Sigmoid colon (tissue), 7 donors: ENCODE data around the gene AFAP1. TPM values are rescaled to one million over a fixed set of nuclear protein-coding genes. Genes with fewer than 3 reads are reported as not detected.

Experiments
- DNase-seq: peaks from one replicate; pipeline ENCODE4 v3.0.0-alpha.2; 2019
- H3K27ac ChIP-seq, 4 donors: fragments of 200-600 bp; sonication (generic); one replicate each; pipeline ENCODE4 v1.5.1; 2016 to 2019; ENCODE audit warnings: mild to moderate bottlenecking in 1 of 4
- H3K27me3 ChIP-seq, 3 donors: fragments of 200-600 bp; sonication (generic); one replicate each; pipeline ENCODE4 v1.5.1; 2019; ENCODE audit warnings: mild to moderate bottlenecking in 1 of 3
- H3K36me3 ChIP-seq, 4 donors: fragments of 200-600 bp; sonication (generic); one replicate each; pipeline ENCODE4 v1.5.1; 2016 to 2019
- H3K4me1 ChIP-seq, 4 donors: fragments of 200-600 bp; sonication (generic); one replicate each; pipeline ENCODE4 v1.5.1; 2017 to 2019
- H3K4me3 ChIP-seq, 4 donors: fragments of 200-600 bp; sonication (generic); one replicate each; pipeline ENCODE4 v1.5.1; 2017 to 2019; ENCODE audit warnings: mild to moderate bottlenecking in 2 of 4, moderate library complexity in 1 of 4
- H3K9me3 ChIP-seq, 4 donors: fragments of 200-600 bp in 3 of 4; sonication (generic) in 3 of 4; one replicate each; pipeline versions ENCODE4 v1.5.1 to v1.6.1; 2013 to 2019
- CTCF ChIP-seq, 4 experiments: fragments of 450-650 bp in 3 of 4; fragments of 200-600 bp in 1 of 4; IDR thresholded peaks; one replicate each; pipeline ENCODE4 v1.5.1; 2016 to 2019; ENCODE audit warnings: antibody characterized with exemption in 4 of 4, mild to moderate bottlenecking in 3 of 4, moderate library complexity in 2 of 4
- EP300 ChIP-seq, 4 donors: sonication (generic); formaldehyde crosslinking; IDR thresholded peaks; one replicate each; pipeline ENCODE4 v1.6.1; 2017; ENCODE audit warnings: antibody characterized with exemption in 4 of 4
- POLR2A ChIP-seq, 2 donors: fragments of 450-650 bp; IDR thresholded peaks; one replicate each; pipeline ENCODE4 v1.6.1; 2016; ENCODE audit warnings: antibody characterized with exemption in 2 of 2, mild to moderate bottlenecking in 2 of 2, moderate library complexity in 2 of 2
- POLR2AphosphoS5 ChIP-seq, 4 donors: sonication (generic); formaldehyde crosslinking; IDR thresholded peaks; one replicate each; pipeline ENCODE4 v1.6.1; 2017; ENCODE audit warnings: antibody characterized with exemption in 4 of 4
- WGBS, 2 donors: extraction: QIAGEN DNeasy Blood & Tissue Kit; methylation state at CpG; one replicate each; pipeline ENCODE4 v1.1.7; 2013; 5-methylcytosine and 5-hydroxymethylcytosine counted together
- intact Hi-C: fragments of 100-400 bp; cut with DNase I; formaldehyde crosslinking; loops from one replicate; pipeline ENCODE4 v1.15.1; 2023
- polyA plus RNA-seq, 3 donors: library from polyadenylated mRNA; stranded (reverse); fragments of 200-250 nt; gene quantifications; one replicate each; pipeline ENCODE4 v1.2.3, GENCODE V29; 2013
- total RNA-seq, 4 donors: library from RNA; depleted of rRNA; stranded (reverse); fragments of >200 nt; gene quantifications; one replicate each; pipeline ENCODE4 v1.1.0, GENCODE V29; 2016
- donor health status: healthy with polysubstance abuse.
- donor health status: Bipolar disorder and iron deficiency.
- donor health status: healthy.

The AFAP1 gene
- total and polyA plus RNA-seq, 7 donors: 7.6 to 51.3 (median 24.0) TPM

- Histone ChIP-seq H3K27ac (peak overlapping the region in 1 of 4 donors; percentile 10), H3K27me3 (no peaks in the 10 kb centered on the region), H3K4me1 (peaks cover 0 to 30% (median 24%) of the 10 kb centered on the region in 4 donors), H3K9me3 (no peaks in the 10 kb centered on the region), H3K4me3 (no peak overlapping the region), H3K36me3 (peaks cover 3 to 85% (median 31%) of the 10 kb centered on the region in 4 donors)
- DNase-seq: no peak
- 92 to 95% methylated on average over 5 of the region's 5 CpGs for WGBS, 2 donors
- intact Hi-C loops: loop anchor here (5.0 kb wide), 1 partner anchor 168 kb away; no protein-coding TSS in a partner anchor
- TF ChIP-seq POLR2A (IDR thresholded peaks at IDR 0.05): no peak
- no peak for TF ChIP-seq EP300 (IDR thresholded peaks at IDR 0.05)
- no peak for TF ChIP-seq POLR2AphosphoS5 (IDR thresholded peaks at IDR 0.05)
- TF ChIP-seq CTCF (IDR thresholded peaks at IDR 0.05): no peak
Measured at GRCh38 chr4:7764466-7764865, 175.2 kb downstream of the AFAP1 start.

DNA sequence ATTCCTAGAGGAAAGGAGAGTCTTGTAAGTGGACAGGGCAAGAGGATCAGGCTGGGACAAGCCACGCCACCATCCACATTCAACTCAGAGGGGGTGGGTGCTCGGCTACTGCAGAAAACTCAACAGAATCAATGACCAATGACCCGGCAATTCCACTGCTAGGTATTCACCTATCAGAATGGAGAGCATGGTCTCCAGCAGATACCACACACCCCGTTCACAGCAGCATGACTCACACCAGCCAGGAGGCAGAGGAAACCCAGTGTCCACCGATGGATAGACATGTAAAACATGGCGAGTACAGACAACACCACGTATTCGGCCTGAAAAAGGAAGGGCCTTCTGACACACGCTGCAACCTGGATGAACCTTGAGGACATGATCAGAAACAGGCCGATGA lies 175.9 kb downstream of the AFAP1 start:
- no peak for DNase-seq
- no peaks in the 10 kb centered on the region for H3K9me3 ChIP-seq
- peak overlapping the region in 1 of 4 donors; percentile 10 for H3K27ac ChIP-seq
- peaks cover 3 to 78% (median 26%) of the 10 kb centered on the region in 4 donors for H3K36me3 ChIP-seq
- H3K27me3 ChIP-seq: no peaks in the 10 kb centered on the region
- WGBS, 2 donors: 89 to 91% methylated on average over 10 of the region's 10 CpGs
- no peak for TF ChIP-seq POLR2AphosphoS5 (IDR thresholded peaks at IDR 0.05)
- no peak for TF ChIP-seq EP300 (IDR thresholded peaks at IDR 0.05)
- H3K4me1 ChIP-seq: peaks cover 0 to 23% (median 17%) of the 10 kb centered on the region in 4 donors
- H3K4me3 ChIP-seq: no peak overlapping the region
- intact Hi-C loops: loop anchor here (2.0 to 5.0 kb wide), 2 partner anchors 169 to 223 kb away; no protein-coding TSS in a partner anchor

DNA sequence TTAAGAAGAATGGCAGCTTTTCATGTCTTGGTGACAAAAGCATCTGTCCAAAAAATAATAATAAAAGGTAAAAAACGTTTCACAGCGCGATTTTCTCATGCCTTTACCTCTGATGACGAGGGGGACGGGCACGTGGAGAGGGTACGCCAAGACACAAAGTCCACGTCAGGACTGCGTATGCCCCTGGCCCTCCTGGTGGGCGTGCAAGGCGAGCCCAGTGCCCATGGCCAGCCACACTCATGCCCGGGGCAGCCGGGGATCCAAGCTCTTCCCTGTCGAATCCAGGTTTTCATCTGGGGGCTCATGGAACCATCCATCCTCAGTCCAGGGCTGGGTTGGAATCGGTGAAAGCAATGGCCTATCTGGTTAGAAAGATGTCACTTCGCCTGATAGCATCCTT lies 176.6 kb downstream of the AFAP1 start:
- Histone ChIP-seq H3K27me3 (no peaks in the 10 kb centered on the region), H3K4me1 (peaks cover 0 to 21% (median 20%) of the 10 kb centered on the region in 4 donors), H3K4me3 (no peak overlapping the region), H3K27ac (peak overlapping the region in 2 of 4 donors; percentile 74 to 78), H3K9me3 (no peaks in the 10 kb centered on the region), H3K36me3 (peaks cover 3 to 72% (median 21%) of the 10 kb centered on the region in 4 donors)
- intact Hi-C loops: loop anchor here (2.0 to 5.0 kb wide), 2 partner anchors 169 to 224 kb away; no protein-coding TSS in a partner anchor
- TF ChIP-seq EP300 (IDR thresholded peaks at IDR 0.05) (no peak), CTCF (IDR thresholded peaks at IDR 0.05) (no peak), POLR2A (IDR thresholded peaks at IDR 0.05) (no peak), POLR2AphosphoS5 (IDR thresholded peaks at IDR 0.05) (no peak)
- 91 to 92% methylated on average over 16 of the region's 16 CpGs for WGBS, 2 donors
- no peak for DNase-seq

DNA sequence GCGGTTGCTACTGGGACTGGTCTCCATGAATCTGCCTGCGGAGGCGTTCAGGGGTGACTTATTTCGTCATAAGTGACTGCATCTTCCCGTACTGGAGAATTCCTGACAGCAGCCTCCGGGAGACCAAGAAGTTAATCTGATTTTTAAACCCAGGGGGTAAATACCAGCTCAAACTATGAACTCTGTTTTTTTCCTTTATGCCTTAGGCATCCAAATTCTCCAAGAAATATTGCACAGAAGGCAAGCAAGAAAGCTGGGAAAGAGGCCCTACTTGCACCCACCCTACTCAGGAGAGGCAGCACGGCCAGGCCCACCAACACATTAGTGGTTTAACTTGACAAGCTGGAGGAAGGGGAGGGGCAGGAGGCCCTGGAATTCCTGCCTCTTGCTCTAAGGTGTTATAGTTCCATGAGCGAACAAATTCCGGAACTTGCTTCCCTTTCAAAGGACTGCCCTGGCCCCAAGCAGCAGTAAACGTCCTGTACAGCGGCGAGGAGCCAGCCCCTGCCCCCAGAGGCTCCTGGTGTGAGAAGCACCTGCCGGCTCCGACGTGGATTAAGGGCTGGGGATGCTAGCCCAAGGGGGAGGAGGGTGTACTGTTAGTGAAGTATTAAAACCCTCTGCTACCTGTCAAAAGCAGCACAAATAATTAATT lies 177.2 kb downstream of the AFAP1 start:
- peaks cover 0 to 25% (median 23%) of the 10 kb centered on the region in 4 donors for H3K4me1 ChIP-seq
- peak overlapping the region; percentile 64 to 78 (median 70) for H3K27ac ChIP-seq
- DNase-seq: no peak
- WGBS, 2 donors: 83 to 92% methylated on average over 15 of the region's 15 CpGs
- H3K27me3 ChIP-seq: no peaks in the 10 kb centered on the region
- H3K9me3 ChIP-seq: no peaks in the 10 kb centered on the region
- intact Hi-C loops: loop anchor here (2.0 to 5.0 kb wide), 2 partner anchors 170 to 224 kb away; no protein-coding TSS in a partner anchor
- peaks cover 0 to 65% (median 19%) of the 10 kb centered on the region in 4 donors for H3K36me3 ChIP-seq
- no peak overlapping the region for H3K4me3 ChIP-seq
- no peak for TF ChIP-seq POLR2A (IDR thresholded peaks at IDR 0.05)
- TF ChIP-seq CTCF (IDR thresholded peaks at IDR 0.05): no peak
- no peak for TF ChIP-seq POLR2AphosphoS5 (IDR thresholded peaks at IDR 0.05)
- no peak for TF ChIP-seq EP300 (IDR thresholded peaks at IDR 0.05)

- intact Hi-C loops: loop anchor here (1.0 to 5.0 kb wide), 3 partner anchors 43 to 225 kb away; no protein-coding TSS in a partner anchor
- Histone ChIP-seq H3K27me3 (no peaks in the 10 kb centered on the region), H3K4me1 (peaks cover 0 to 26% (median 23%) of the 10 kb centered on the region in 4 donors), H3K27ac (peak overlapping the region; percentile 64 to 78 (median 70)), H3K36me3 (peaks cover 0 to 58% (median 19%) of the 10 kb centered on the region in 4 donors), H3K9me3 (no peaks in the 10 kb centered on the region), H3K4me3 (no peak overlapping the region)
- peak; percentile 96 for DNase-seq
- 25 to 31% methylated on average over 12 of the region's 12 CpGs for WGBS, 2 donors
- TF ChIP-seq EP300 (IDR thresholded peaks at IDR 0.05): no peak
- peak in 3 of 4 donors; percentile 37 to 53 (median 46) for TF ChIP-seq POLR2AphosphoS5 (IDR thresholded peaks at IDR 0.05)
- peak; percentile 75 to 96 (median 82) for TF ChIP-seq CTCF (IDR thresholded peaks at IDR 0.05)
- no peak for TF ChIP-seq POLR2A (IDR thresholded peaks at IDR 0.05)
Measured at GRCh38 chr4:7761720-7762119, 177.9 kb downstream of the AFAP1 start.
